ENCODE data around the gene SIM1. TPM values are rescaled to one million over a fixed set of nuclear protein-coding genes. Genes with fewer than 3 reads are reported as not detected.
A peak's percentile ranks its signal among the peaks of the same experiment; 100 is the strongest.

Gene SIM1
- total RNA-seq, 4 donors from 2014 or later: not detected

GRCh38 chr6:100447081-100447899, 17.4 kb downstream of the SIM1 start:
- Histone ChIP-seq H3K9me3 (no peaks in the 10 kb centered on the region), H3K4me1 (peaks cover 0 to 21% (median 8%) of the 10 kb centered on the region in 3 donors), H3K36me3 (no peaks in the 10 kb centered on the region), H3K27me3 (peaks cover 93% of the 10 kb centered on the region), H3K4me3 (peak overlapping the region in 1 of 2 donors; percentile 10), H3K27ac (no peak overlapping the region)
- ATAC-seq: no peak
- WGBS, 2 donors (ENCODE audit: low coverage in 1 of 2): 4 to 19% methylated on average over 5 to 13 of the region's 38 CpGs
- TF ChIP-seq POLR2AphosphoS5 (IDR thresholded peaks at IDR 0.05): no peak
- TF ChIP-seq POLR2A (IDR thresholded peaks at IDR 0.05): no peak
- no peak for TF ChIP-seq EP300 (IDR thresholded peaks at IDR 0.05)
- TF ChIP-seq CTCF (IDR thresholded peaks at IDR 0.05): no peak

- no peak for TF ChIP-seq EP300 (IDR thresholded peaks at IDR 0.05)
- no peak for TF ChIP-seq POLR2AphosphoS5 (IDR thresholded peaks at IDR 0.05)
- TF ChIP-seq POLR2A (IDR thresholded peaks at IDR 0.05): no peak
- TF ChIP-seq CTCF (IDR thresholded peaks at IDR 0.05): no peak
- Histone ChIP-seq H3K4me3 (peak overlapping the region in 1 of 2 donors; percentile 10), H3K27me3 (peaks cover 90% of the 10 kb centered on the region), H3K36me3 (no peaks in the 10 kb centered on the region), H3K4me1 (peaks cover 0 to 21% (median 8%) of the 10 kb centered on the region in 3 donors), H3K27ac (no peak overlapping the region), H3K9me3 (no peaks in the 10 kb centered on the region)
- ATAC-seq: no peak
- WGBS, 2 donors (ENCODE audit: low coverage in 1 of 2): 13 to 15% methylated on average over 12 to 13 of the region's 23 CpGs
Measured at GRCh38 chr6:100446115-100447080, 18.3 kb downstream of the SIM1 start.

GRCh38 chr6:100445512-100445911, 19.2 kb downstream of the SIM1 start:
- Histone ChIP-seq H3K9me3 (no peaks in the 10 kb centered on the region), H3K4me1 (peaks cover 0 to 21% (median 8%) of the 10 kb centered on the region in 3 donors), H3K27ac (no peak overlapping the region), H3K36me3 (no peaks in the 10 kb centered on the region), H3K4me3 (no peak overlapping the region), H3K27me3 (peaks cover 90% of the 10 kb centered on the region)
- no peak for TF ChIP-seq EP300 (IDR thresholded peaks at IDR 0.05)
- WGBS, 2 donors (ENCODE audit: low coverage in 1 of 2): 19 to 53% methylated on average over 3 of the region's 3 CpGs
- ATAC-seq: no peak

GRCh38 chr6:100440935-100441334, 23.8 kb downstream of the SIM1 start:
- Histone ChIP-seq H3K9me3 (no peaks in the 10 kb centered on the region), H3K4me1 (no peaks in the 10 kb centered on the region), H3K36me3 (no peaks in the 10 kb centered on the region), H3K27ac (no peak overlapping the region), H3K4me3 (no peak overlapping the region), H3K27me3 (peaks cover 78% of the 10 kb centered on the region)
- ATAC-seq: no peak
- WGBS, 2 donors (ENCODE audit: low coverage in 1 of 2): 55% methylated on average over 1 of the region's 1 CpG; no CpG with 5 or more reads in 1 of the 2 donors
- TF ChIP-seq POLR2AphosphoS5 (IDR thresholded peaks at IDR 0.05) (no peak), POLR2A (IDR thresholded peaks at IDR 0.05) (no peak), EP300 (IDR thresholded peaks at IDR 0.05) (no peak), CTCF (IDR thresholded peaks at IDR 0.05) (no peak)

GRCh38 chr6:100435299-100435698, 29.4 kb downstream of the SIM1 start:
- no peak for ATAC-seq
- Histone ChIP-seq H3K4me3 (no peak overlapping the region), H3K27ac (no peak overlapping the region), H3K4me1 (no peaks in the 10 kb centered on the region), H3K36me3 (no peaks in the 10 kb centered on the region), H3K9me3 (no peaks in the 10 kb centered on the region), H3K27me3 (peaks cover 39% of the 10 kb centered on the region)
- no peak for TF ChIP-seq CTCF (IDR thresholded peaks at IDR 0.05)
- TF ChIP-seq POLR2A (IDR thresholded peaks at IDR 0.05): no peak
- TF ChIP-seq POLR2AphosphoS5 (IDR thresholded peaks at IDR 0.05): no peak
- no peak for TF ChIP-seq EP300 (IDR thresholded peaks at IDR 0.05)
- 64 to 67% methylated on average over 2 to 3 of the region's 3 CpGs for WGBS, 2 donors (ENCODE audit: low coverage in 1 of 2)
